ENCODE measurements around the gene PLD1.

Gene PLD1

GRCh38 chr3:171602072-171602471 lies 208.2 kb downstream of the PLD1 start:
- H3K4me1 ChIP-seq (ENCODE audit: insufficient read depth, low read length, poor library complexity, severe bottlenecking) = no peaks in the 10 kb centered on the region
- no peaks in the 10 kb centered on the region for H4K20me1 ChIP-seq (ENCODE audit: insufficient read depth, low read length, poor library complexity, severe bottlenecking)
- H3K4me3 ChIP-seq (ENCODE audit: low read length, poor library complexity, severe bottlenecking) = no peak overlapping the region
- no peaks in the 10 kb centered on the region for H3K9me2 ChIP-seq (replicated peaks; ENCODE audit: low read depth, low read length)
- H3K9ac ChIP-seq (ENCODE audit: low read depth, low read length, poor library complexity, severe bottlenecking) = no peak overlapping the region
- no peaks in the 10 kb centered on the region for H3K27me3 ChIP-seq (ENCODE audit: insufficient read depth, low read length, poor library complexity, severe bottlenecking)
- H3F3A ChIP-seq (ENCODE audit: low read depth) = no peaks in the 10 kb centered on the region
- H3K36me3 ChIP-seq (ENCODE audit: insufficient read depth, low read length) = no peaks in the 10 kb centered on the region
- H2AFZ ChIP-seq (ENCODE audit: low read length) = no peak overlapping the region
- no peaks in the 10 kb centered on the region for H3K79me2 ChIP-seq (ENCODE audit: insufficient read depth, low read length)
- no peaks in the 10 kb centered on the region for H3K9me3 ChIP-seq (ENCODE audit: insufficient read depth, low read depth, low read length)
- no peak overlapping the region for H3K4me2 ChIP-seq (ENCODE audit: low read depth, low read length, poor library complexity, severe bottlenecking)
- TF ChIP-seq EZH2phosphoT487 (IDR thresholded peaks at IDR 0.05; ENCODE audit: borderline replicate concordance) (no peak), CTCF (conservative IDR thresholded peaks at IDR 0.05; ENCODE audit: low read length) (no peak)

- Histone ChIP-seq H3K9me2 (replicated peaks; ENCODE audit: low read depth, low read length) (no peaks in the 10 kb centered on the region), H3K9me3 (ENCODE audit: insufficient read depth, low read depth, low read length) (no peaks in the 10 kb centered on the region), H3K79me2 (ENCODE audit: insufficient read depth, low read length) (no peaks in the 10 kb centered on the region), H3K36me3 (ENCODE audit: insufficient read depth, low read length) (no peaks in the 10 kb centered on the region), H3K4me2 (ENCODE audit: low read depth, low read length, poor library complexity, severe bottlenecking) (no peak overlapping the region), H3K4me1 (ENCODE audit: insufficient read depth, low read length, poor library complexity, severe bottlenecking) (no peaks in the 10 kb centered on the region), H4K20me1 (ENCODE audit: insufficient read depth, low read length, poor library complexity, severe bottlenecking) (no peaks in the 10 kb centered on the region), H3F3A (ENCODE audit: low read depth) (no peaks in the 10 kb centered on the region), H3K27me3 (ENCODE audit: insufficient read depth, low read length, poor library complexity, severe bottlenecking) (no peaks in the 10 kb centered on the region), H3K4me3 (ENCODE audit: low read length, poor library complexity, severe bottlenecking) (no peak overlapping the region), H2AFZ (ENCODE audit: low read length) (no peak overlapping the region), H3K9ac (ENCODE audit: low read depth, low read length, poor library complexity, severe bottlenecking) (no peak overlapping the region)
- TF ChIP-seq EZH2phosphoT487 (IDR thresholded peaks at IDR 0.05; ENCODE audit: borderline replicate concordance) = no peak
- no peak for TF ChIP-seq CTCF (conservative IDR thresholded peaks at IDR 0.05; ENCODE audit: low read length)
Observed at GRCh38 chr3:171600030-171600429, 210.3 kb downstream of the PLD1 start.

- H3K9me3 ChIP-seq (ENCODE audit: insufficient read depth, low read depth, low read length) = no peaks in the 10 kb centered on the region
- H3K36me3 ChIP-seq (ENCODE audit: insufficient read depth, low read length) = no peaks in the 10 kb centered on the region
- H3K27me3 ChIP-seq (ENCODE audit: insufficient read depth, low read length, poor library complexity, severe bottlenecking) = no peaks in the 10 kb centered on the region
- no peaks in the 10 kb centered on the region for H3K9me2 ChIP-seq (replicated peaks; ENCODE audit: low read depth, low read length)
- H4K20me1 ChIP-seq (ENCODE audit: insufficient read depth, low read length, poor library complexity, severe bottlenecking) = no peaks in the 10 kb centered on the region
- H3K4me1 ChIP-seq (ENCODE audit: insufficient read depth, low read length, poor library complexity, severe bottlenecking) = no peaks in the 10 kb centered on the region
- no peak overlapping the region for H3K4me3 ChIP-seq (ENCODE audit: low read length, poor library complexity, severe bottlenecking)
- no peaks in the 10 kb centered on the region for H3K79me2 ChIP-seq (ENCODE audit: insufficient read depth, low read length)
- TF ChIP-seq CTCF (conservative IDR thresholded peaks at IDR 0.05; ENCODE audit: low read length) = no peak
- TF ChIP-seq EZH2phosphoT487 (IDR thresholded peaks at IDR 0.05; ENCODE audit: borderline replicate concordance) = no peak
- no peaks in the 10 kb centered on the region for H3F3A ChIP-seq (ENCODE audit: low read depth)
- no peak overlapping the region for H3K9ac ChIP-seq (ENCODE audit: low read depth, low read length, poor library complexity, severe bottlenecking)
- no peak overlapping the region for H3K4me2 ChIP-seq (ENCODE audit: low read depth, low read length, poor library complexity, severe bottlenecking)
- H2AFZ ChIP-seq (ENCODE audit: low read length) = no peak overlapping the region
Observed at GRCh38 chr3:171598990-171599389, 211.3 kb downstream of the PLD1 start.
